ENCODE results near the gene CRB1.

GRCh38 chr1:197515421-197515820 lies 247.4 kb downstream of the CRB1 start:
- TF ChIP-seq CTCF (IDR thresholded peaks at IDR 0.05), result no peak
- TF ChIP-seq EZH2 (IDR thresholded peaks at IDR 0.05), result no peak
- TF ChIP-seq EZH2phosphoT487 (IDR thresholded peaks at IDR 0.05), result no peak

Measured in neural progenitor cell (in vitro differentiated cells).